Epithelial cell of esophagus (primary cell): ENCODE results near the gene IFT25.
A peak's percentile ranks its signal among the peaks of the same experiment; 100 is the strongest.

ENCODE experiments used
- DNase-seq: peaks from one replicate; pipeline ENCODE4 v3.0.0; 2010; ENCODE audit warnings: low read depth
- H3K4me3 ChIP-seq: 2 replicates; pipeline ENCODE4 v1.5.1; 2011; ENCODE audit warnings: mild to moderate bottlenecking, low read length, control low read depth
- TF ChIP-seq, protein P1 (sequence below): IDR thresholded peaks from 2 replicates; pipeline ENCODE4 v1.5.1; 2011; ENCODE audit warnings: low read depth, mild to moderate bottlenecking, low read length, control low read depth, inconsistent platforms; ENCODE audit not compliant: insufficient read depth; ENCODE audit errors: missing control alignments

IFT25 gene

DNA sequence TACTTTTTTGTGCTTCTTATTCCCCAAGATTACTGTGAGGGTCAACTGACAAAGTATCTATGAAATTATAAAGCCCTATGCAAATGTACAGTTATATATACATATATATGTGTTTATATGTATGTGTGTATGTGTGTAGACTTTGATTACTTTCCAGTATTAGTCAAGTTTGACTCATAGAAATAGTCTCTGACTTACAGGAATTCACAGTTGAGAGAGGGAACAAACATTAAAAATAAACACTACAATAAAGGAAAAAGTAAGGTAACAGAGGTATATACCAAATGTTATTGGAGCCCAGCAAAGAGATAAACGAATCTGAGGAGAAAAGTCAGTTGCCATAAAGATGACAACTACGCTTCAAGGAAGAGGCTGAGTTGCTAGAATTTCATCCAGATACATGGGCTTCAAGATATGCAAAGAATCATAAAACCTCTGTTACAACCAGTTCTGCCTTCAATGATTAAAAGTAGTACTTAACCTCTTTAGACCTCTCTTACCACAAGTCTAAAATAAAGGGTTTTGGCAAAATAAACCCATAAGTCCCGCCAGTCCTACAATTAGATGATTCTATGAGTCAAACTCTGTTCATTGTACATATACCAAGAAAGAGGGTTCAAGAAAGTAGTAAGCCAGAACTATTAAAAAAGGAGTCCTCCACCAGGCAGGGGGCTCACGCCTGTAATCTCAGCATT is 7.2 kb downstream of the IFT25 start:
- H3K4me3 ChIP-seq: no peak overlapping the region
- DNase-seq: peak; percentile 38
- TF ChIP-seq, protein P1, sequence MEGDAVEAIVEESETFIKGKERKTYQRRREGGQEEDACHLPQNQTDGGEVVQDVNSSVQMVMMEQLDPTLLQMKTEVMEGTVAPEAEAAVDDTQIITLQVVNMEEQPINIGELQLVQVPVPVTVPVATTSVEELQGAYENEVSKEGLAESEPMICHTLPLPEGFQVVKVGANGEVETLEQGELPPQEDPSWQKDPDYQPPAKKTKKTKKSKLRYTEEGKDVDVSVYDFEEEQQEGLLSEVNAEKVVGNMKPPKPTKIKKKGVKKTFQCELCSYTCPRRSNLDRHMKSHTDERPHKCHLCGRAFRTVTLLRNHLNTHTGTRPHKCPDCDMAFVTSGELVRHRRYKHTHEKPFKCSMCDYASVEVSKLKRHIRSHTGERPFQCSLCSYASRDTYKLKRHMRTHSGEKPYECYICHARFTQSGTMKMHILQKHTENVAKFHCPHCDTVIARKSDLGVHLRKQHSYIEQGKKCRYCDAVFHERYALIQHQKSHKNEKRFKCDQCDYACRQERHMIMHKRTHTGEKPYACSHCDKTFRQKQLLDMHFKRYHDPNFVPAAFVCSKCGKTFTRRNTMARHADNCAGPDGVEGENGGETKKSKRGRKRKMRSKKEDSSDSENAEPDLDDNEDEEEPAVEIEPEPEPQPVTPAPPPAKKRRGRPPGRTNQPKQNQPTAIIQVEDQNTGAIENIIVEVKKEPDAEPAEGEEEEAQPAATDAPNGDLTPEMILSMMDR: no peak

DNA sequence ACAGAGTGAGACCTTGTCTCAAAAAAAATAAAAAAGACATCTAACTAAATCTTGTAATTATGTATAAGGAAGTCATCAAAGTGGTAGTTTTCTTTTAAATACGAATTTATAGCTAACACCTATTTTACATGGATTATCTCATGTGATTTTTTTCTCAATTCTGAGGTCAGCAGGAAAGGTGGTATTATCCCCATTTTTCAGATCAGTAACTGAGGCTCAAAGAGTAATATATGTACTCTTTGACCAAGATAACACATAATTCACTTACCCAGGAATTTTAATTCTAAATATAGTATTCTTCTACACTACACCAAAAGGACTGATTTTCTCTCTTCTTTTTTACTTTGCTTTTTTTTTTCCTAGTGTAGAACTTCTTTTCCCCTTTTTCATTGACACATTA is 9.1 kb downstream of the IFT25 start:
- DNase-seq: no peak
- TF ChIP-seq, protein P1: no peak
- H3K4me3 ChIP-seq: no peak overlapping the region

DNA sequence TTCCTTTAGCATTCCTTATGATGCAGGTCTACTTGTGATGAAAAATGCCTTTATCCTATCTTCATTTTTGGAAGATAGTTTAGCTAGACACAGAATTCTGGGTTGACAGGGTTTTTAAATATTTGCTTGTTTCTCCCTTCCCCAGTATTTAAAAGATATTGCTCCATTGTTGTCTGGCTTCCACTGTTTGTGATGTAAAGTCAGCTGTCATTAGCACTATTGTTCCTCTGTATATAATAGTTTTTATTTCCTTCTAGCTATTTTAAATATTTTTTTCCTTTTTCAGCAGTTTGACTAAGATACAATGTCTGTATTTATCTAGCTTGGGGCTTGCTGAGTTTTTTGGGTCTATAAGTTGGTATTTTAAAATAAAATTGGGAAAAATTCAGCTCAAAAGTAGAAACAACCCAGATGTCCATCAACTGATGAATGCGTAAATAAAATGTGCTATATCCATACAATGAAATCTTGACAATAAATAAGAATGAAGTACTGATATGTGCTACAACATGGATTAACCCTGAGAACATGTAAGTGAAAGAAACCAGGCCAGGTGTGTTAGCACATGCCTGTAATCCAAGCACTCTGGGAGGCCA is 11.2 kb downstream of the IFT25 start:
- no peak overlapping the region for H3K4me3 ChIP-seq
- TF ChIP-seq, protein P1: no peak
- no peak for DNase-seq

GRCh38 chr1:53931523-53931922 is 14.0 kb downstream of the IFT25 start:
- TF ChIP-seq, protein P1: no peak

GRCh38 chr1:53930932-53931331 is 14.6 kb downstream of the IFT25 start:
- no peak for DNase-seq
- TF ChIP-seq, protein P1: no peak
- H3K4me3 ChIP-seq: no peak overlapping the region

More at GRCh38 chr1:53931523-53931922, 14.0 kb downstream of the IFT25 start:
- H3K4me3 ChIP-seq: no peak overlapping the region
- no peak for DNase-seq

DNA sequence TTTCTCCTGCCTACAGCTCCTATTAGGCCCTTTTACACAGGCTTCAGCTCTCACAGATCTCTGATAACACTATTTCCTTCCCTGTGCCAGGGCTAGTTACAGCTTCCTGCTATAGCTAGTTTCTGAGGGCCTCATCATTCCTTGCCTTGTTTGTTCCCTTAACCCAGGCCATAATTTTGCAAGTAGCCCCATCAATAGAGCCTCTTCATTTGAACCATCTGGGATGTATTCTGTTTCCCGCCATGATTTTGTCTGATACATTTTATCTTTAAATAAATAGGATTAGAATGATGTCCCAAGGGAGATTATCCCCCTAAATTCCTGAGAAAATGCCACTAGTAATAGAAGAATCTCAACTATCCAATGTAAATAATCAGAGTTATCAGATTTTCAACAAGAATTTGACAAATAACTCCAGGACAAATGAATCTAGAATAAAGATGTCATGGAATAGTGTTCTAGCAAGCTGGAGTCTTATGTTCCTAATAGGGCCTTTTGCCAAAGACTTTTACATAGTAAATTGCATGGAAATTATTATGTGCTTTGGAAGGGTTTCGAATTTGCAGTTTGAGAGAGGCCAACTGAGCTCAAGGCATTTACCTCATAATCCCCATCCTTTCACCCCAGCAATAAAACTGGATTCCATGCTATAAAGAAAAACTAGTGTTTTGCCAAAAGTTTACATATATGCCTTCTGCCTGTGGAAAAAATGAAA is 16.1 kb downstream of the IFT25 start:
- TF ChIP-seq, protein P1: no peak
- no peak for DNase-seq
- no peak overlapping the region for H3K4me3 ChIP-seq
